NCI-H345 treated with DMSO at 0.1 percent for 48 hours (cell line): Measurements from ENCODE around the gene RELT.
"Not testable (repeated sequence)": the region's sequence is repeated elsewhere in the genome, so short reads cannot be mapped to it uniquely, and the experiment has no call there.

ENCODE experiments used
- DNase-seq: peaks from one replicate; lab custom pipeline; 2025; ENCODE audit not compliant: unreplicated experiment; lab: John Stamatoyannopoulos, UW

RELT gene

GRCh38 chr11:73428227-73428626 is 52.0 kb downstream of the RELT start:
- DNase-seq = no peak

GRCh38 chr11:73428699-73429098 is 52.5 kb downstream of the RELT start:
- no peak for DNase-seq

GRCh38 chr11:73429121-73429750 is 53.0 kb downstream of the RELT start:
- no peak for DNase-seq

- no peak for DNase-seq
Observed at GRCh38 chr11:73430326-73430725, 54.1 kb downstream of the RELT start.

GRCh38 chr11:73431396-73431795 is 55.2 kb downstream of the RELT start:
- DNase-seq = no peak

- DNase-seq = not testable (repeated sequence)
Observed at GRCh38 chr11:73436859-73437258, 60.7 kb downstream of the RELT start.

GRCh38 chr11:73439002-73439843 is 63.0 kb downstream of the RELT start:
- DNase-seq = no peak

- DNase-seq = no peak
Observed at GRCh38 chr11:73445980-73446379, 69.8 kb downstream of the RELT start.

- DNase-seq = no peak
Observed at GRCh38 chr11:73446766-73447165, 70.6 kb downstream of the RELT start.
